Measurements from ENCODE around the gene C1D.

C1D gene, protein sequence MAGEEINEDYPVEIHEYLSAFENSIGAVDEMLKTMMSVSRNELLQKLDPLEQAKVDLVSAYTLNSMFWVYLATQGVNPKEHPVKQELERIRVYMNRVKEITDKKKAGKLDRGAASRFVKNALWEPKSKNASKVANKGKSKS

DNA sequence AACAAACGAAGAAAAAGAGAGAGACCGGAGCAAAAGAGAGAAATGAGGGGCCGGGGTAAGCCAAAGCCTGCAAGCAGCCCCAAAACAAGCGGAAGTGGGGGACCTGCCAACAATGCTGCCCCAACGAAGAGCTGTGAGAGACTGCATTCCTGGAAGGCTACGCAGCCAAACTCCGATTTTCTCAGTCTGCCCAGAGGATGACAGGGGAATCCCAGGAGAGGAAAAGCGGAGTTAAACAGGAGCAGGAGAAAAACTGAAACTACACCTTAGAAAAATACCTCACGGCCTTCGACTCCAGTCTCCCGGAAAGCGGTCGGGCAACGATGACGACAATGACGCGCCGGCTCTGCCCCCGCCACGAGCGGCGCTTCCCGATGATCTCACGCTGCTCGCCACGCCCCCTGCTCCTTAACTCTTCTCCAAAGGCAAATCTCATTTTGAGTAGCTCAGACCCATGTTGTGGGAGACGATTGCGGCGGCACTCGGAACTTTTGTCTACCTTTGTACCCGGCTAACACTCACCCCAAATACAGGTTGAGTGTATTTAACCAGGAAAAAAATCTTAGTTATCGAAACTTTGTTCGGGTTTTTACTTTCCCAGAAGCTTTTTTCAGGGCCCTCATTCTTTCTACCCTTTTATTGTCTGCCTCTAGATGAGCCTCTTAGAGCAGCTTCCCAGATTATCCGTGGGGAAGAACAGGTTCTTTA lies at the start of gene C1D:
C1D (minus strand) TSS at position 325 of the 708 bp plus-strand sequence. CDS start 15,694 bp downstream, outside the sequence.
- peaks cover 17% of the 10 kb centered on the region for H3K4me1 Mint-ChIP-seq

DNA sequence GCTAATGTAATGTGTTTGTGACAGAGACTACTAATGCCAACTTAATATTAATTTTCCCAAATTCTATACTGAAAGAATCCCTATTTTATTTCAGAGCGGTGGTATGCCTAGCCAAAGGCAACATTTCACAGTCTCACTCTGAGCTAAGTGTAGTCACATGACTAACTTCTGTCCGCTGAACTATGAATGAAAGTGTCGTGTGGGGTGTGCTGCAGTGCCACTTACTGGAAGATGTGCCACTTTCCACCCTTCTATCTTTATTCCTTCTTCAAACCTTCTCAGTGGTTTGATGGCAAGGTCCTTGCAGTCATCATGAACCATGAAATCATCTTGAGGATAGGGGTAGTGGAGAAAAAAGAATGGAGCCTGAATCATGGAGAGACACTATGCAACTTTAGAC lies 47.3 kb upstream of the C1D start:
- ATAC-seq (no peak), DNase-seq (no peak)
- H3K27ac Mint-ChIP-seq = no peak overlapping the region
- H3K9me3 Mint-ChIP-seq = peaks cover 13 to 15% of the 10 kb centered on the region in 2 donors
- H3K27me3 Mint-ChIP-seq = no peaks in the 10 kb centered on the region
- H3K4me3 Mint-ChIP-seq = no peak overlapping the region
- H3K4me1 Mint-ChIP-seq = no peaks in the 10 kb centered on the region

More for the DNA sequence above, at the start of gene C1D:
- Mint-ChIP-seq H3K4me3 (peak within 1 kb of the TSS; percentile 90 to 98), H3K9me3 (no peaks in the 10 kb centered on the region), H3K27me3 (peaks cover 7% of the 10 kb centered on the region), H3K27ac (peak within 1 kb of the TSS; percentile 95 to 100)
- DNase-seq (peak; percentile 88 to 92), ATAC-seq (peak; percentile 98)

GRCh38 chr2:68108120-68108519 lies 45.3 kb upstream of the C1D start:
- no peaks in the 10 kb centered on the region for H3K4me1 Mint-ChIP-seq
- H3K4me3 Mint-ChIP-seq = no peak overlapping the region
- H3K27ac Mint-ChIP-seq = no peak overlapping the region
- DNase-seq (no peak), ATAC-seq (no peak)
- H3K9me3 Mint-ChIP-seq = peaks cover 13 to 15% of the 10 kb centered on the region in 2 donors
- no peaks in the 10 kb centered on the region for H3K27me3 Mint-ChIP-seq

DNA sequence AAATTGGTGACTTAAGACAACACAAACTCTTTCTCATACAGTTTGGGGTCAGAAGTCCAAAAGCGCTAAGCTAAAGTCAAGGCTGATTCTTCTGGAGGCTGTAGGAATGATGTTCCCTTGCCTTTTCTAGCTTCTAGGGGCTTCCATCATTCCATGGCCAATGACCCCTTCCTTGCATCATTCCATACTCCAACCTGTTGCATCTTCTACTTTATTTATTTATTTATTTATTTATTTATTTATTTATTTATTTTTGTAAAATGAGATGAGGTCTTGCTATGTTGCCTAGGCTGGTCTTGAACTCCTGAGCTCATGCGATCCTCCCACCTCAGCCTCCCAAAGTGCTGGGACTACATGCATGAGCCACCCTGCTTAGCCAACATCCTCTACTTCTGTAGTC lies 44.7 kb upstream of the C1D start:
- H3K4me1 Mint-ChIP-seq = no peaks in the 10 kb centered on the region
- no peaks in the 10 kb centered on the region for H3K27me3 Mint-ChIP-seq
- no peak overlapping the region for H3K4me3 Mint-ChIP-seq
- ATAC-seq (no peak), DNase-seq (no peak)
- H3K9me3 Mint-ChIP-seq = peaks cover 13 to 15% of the 10 kb centered on the region in 2 donors
- no peak overlapping the region for H3K27ac Mint-ChIP-seq

DNA sequence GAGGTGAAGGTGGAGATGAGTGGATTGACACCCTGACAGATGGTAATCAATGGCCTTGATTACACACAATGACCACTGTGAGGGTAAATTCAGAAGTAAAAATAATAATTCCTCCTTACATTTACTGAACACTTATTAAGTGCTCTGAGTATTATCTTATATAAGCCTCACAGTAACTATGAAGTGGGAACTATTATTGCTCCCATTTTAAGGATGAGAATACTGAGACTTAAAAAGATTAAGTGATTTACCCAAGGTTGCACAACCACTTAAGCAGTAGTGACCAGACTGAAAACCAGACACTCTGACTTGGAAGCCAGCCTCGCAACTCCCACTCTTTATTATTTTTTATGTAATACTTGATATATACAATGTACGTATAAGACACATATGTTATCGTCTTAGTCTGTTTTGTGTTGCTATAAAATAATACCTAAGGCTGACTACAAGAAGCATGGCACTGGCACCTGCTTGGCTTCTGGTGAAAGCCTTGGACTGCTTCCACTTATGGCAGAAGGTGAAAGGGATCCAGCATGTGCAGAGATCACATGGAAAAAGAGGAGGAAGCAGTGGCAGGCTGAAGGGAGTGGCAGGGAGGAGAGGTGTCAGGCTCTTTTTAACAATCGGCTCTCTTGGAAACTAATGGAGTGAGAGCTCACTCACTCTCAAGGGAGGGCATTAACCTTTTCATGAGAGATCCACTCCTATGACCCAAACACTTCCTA lies 41.5 kb upstream of the C1D start:
- ATAC-seq (no peak), DNase-seq (no peak)
- Mint-ChIP-seq H3K9me3 (peaks cover 13 to 18% of the 10 kb centered on the region in 2 donors), H3K27me3 (no peaks in the 10 kb centered on the region), H3K4me3 (no peak overlapping the region), H3K27ac (no peak overlapping the region), H3K4me1 (peaks cover 4% of the 10 kb centered on the region)

DNA sequence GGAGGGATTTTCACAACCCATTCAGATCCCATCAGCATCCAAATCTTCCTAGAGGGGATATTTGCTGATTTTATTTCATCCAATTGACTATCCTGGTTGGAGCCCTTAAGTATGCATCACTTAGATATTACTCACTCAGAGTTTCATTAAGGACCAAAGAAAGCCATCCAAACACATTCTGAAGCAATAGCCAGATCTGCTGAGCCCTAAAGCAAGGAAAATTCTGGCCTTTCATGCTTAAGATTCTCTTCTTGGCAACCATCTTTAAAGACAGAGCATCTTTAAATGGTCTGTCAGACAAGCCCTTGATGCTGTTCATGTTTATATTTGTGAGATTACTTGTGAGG lies 40.9 kb upstream of the C1D start:
- no peaks in the 10 kb centered on the region for H3K27me3 Mint-ChIP-seq
- peaks cover 9% of the 10 kb centered on the region for H3K4me1 Mint-ChIP-seq
- peaks cover 13 to 21% of the 10 kb centered on the region in 2 donors for H3K9me3 Mint-ChIP-seq
- H3K27ac Mint-ChIP-seq = no peak overlapping the region
- ATAC-seq (no peak), DNase-seq (no peak)
- no peak overlapping the region for H3K4me3 Mint-ChIP-seq

GRCh38 chr2:68103030-68103708 lies 40.4 kb upstream of the C1D start:
- H3K4me3 Mint-ChIP-seq = no peak overlapping the region
- H3K4me1 Mint-ChIP-seq = peaks cover 9% of the 10 kb centered on the region

GRCh38 chr2:68100189-68100588 lies 37.4 kb upstream of the C1D start:
- H3K4me3 Mint-ChIP-seq = no peak overlapping the region
- ATAC-seq (no peak), DNase-seq (no peak)
- H3K27ac Mint-ChIP-seq = no peak overlapping the region
- peaks cover 9% of the 10 kb centered on the region for H3K4me1 Mint-ChIP-seq
- H3K27me3 Mint-ChIP-seq = no peaks in the 10 kb centered on the region
- peaks cover 0 to 6% of the 10 kb centered on the region in 2 donors for H3K9me3 Mint-ChIP-seq

More at GRCh38 chr2:68103030-68103708, 40.4 kb upstream of the C1D start:
- ATAC-seq (no peak), DNase-seq (no peak)
- Mint-ChIP-seq H3K27me3 (no peaks in the 10 kb centered on the region), H3K9me3 (peaks cover 13 to 21% of the 10 kb centered on the region in 2 donors), H3K27ac (no peak overlapping the region)

DNA sequence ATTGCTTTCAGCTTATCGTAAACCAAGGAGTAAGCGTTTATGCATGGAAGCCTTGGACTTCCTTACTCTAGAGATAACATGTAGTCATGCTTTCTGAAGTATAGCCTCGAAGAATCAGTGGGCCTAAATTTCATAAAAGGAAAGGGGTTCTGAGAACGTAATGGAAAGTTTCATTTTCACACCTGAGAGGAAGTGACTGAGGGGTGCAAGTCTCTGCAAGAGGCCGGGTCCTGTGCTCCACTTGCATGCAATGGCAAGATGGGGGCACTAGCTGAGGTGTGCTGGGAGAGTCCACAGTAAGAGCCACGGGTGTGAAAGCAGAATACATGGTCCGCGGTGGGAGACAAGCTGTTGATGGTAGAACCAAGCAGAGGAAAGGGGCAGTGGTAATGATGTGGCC lies 36.5 kb upstream of the C1D start:
- DNase-seq (no peak), ATAC-seq (no peak)
- Mint-ChIP-seq H3K4me1 (peaks cover 9% of the 10 kb centered on the region), H3K27me3 (no peaks in the 10 kb centered on the region), H3K4me3 (no peak overlapping the region), H3K27ac (no peak overlapping the region), H3K9me3 (peaks cover 0 to 6% of the 10 kb centered on the region in 2 donors)

DNA sequence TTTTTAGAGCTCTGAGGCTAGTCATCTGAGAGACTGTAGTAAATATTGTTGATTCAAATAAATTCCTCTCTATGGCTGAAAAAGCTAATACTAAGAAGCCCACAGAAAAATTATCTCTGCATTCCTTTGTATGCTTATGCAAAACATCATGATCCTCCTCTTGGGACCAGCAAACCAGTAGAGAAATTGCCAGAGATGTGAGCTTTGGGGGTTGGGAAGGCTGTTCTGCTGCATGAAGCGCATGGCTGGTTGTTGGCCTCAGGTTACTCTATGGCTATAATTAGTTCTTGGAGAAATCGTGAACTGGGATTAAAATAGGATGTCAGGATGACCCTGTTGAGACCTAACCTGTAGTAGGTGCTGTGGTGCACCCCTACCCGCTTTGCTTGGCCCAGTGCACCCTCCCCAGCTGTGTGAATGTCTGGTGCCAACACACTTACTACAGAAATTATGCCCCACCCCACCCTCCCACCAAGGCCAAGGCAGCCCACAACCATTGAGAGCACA lies 35.5 kb upstream of the C1D start:
- ATAC-seq (no peak), DNase-seq (no peak)
- H3K27ac Mint-ChIP-seq = no peak overlapping the region
- peaks cover 0 to 6% of the 10 kb centered on the region in 2 donors for H3K9me3 Mint-ChIP-seq
- peaks cover 9% of the 10 kb centered on the region for H3K4me1 Mint-ChIP-seq
- no peaks in the 10 kb centered on the region for H3K27me3 Mint-ChIP-seq
- no peak overlapping the region for H3K4me3 Mint-ChIP-seq

DNA sequence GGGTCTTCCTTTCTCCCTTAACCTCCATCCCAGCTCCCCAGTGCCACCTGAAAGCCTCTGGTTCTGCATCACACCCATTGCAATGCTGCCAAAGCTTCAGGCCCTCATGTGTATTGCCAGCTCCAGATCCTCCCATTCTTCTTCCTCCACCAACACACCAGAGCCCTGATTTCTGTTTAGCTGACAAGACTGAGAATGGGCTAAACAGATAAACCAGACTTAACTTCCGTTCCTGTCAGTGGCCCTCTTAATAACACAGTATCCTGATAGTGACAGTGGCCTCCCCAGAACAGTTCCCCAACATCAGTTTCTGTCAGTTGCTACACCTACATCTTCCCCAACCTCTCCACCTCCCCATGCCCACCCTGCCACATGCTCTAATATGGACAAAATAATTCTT lies 31.3 kb upstream of the C1D start:
- DNase-seq (no peak), ATAC-seq (no peak)
- H3K4me1 Mint-ChIP-seq = peaks cover 12% of the 10 kb centered on the region
- H3K27me3 Mint-ChIP-seq = no peaks in the 10 kb centered on the region
- H3K4me3 Mint-ChIP-seq = no peak overlapping the region
- no peak overlapping the region for H3K27ac Mint-ChIP-seq
- H3K9me3 Mint-ChIP-seq = peaks cover 0 to under 1% of the 10 kb centered on the region in 2 donors

- ATAC-seq (no peak), DNase-seq (no peak)
- H3K9me3 Mint-ChIP-seq = no peaks in the 10 kb centered on the region
- H3K4me3 Mint-ChIP-seq = no peak overlapping the region
- no peak overlapping the region for H3K27ac Mint-ChIP-seq
- H3K27me3 Mint-ChIP-seq = no peaks in the 10 kb centered on the region
- peaks cover 8% of the 10 kb centered on the region for H3K4me1 Mint-ChIP-seq
These were observed 30.8 kb upstream of the C1D start for GRCh38 chr2:68093634-68094033.

GRCh38 chr2:68091439-68092034 lies 28.7 kb upstream of the C1D start:
- no peak for ATAC-seq
- Mint-ChIP-seq H3K4me3 (no peak overlapping the region), H3K27me3 (no peaks in the 10 kb centered on the region), H3K27ac (no peak overlapping the region), H3K9me3 (no peaks in the 10 kb centered on the region), H3K4me1 (peaks cover 8% of the 10 kb centered on the region)
- DNase-seq = no peak

DNA sequence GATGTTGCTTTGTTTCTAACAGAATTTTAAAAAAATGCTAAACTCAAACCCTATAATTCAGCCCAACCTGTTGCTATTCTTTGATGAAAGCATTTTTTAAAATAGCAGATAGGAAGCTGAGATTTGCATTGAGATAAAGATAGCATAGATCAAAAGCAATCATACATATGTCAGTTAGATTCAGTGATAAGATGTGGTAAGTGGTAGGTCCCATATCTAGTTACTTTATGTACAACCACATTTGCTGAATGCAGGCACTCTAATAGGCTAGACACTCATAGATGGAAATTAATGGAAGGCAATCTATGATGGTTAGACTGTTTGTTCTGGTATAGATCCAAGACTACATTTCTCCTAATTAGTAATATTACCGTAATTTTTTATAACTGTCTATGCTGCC lies 27.2 kb upstream of the C1D start:
- Mint-ChIP-seq H3K4me3 (no peak overlapping the region), H3K27me3 (no peaks in the 10 kb centered on the region), H3K9me3 (no peaks in the 10 kb centered on the region), H3K27ac (no peak overlapping the region), H3K4me1 (peaks cover 8% of the 10 kb centered on the region)
- no peak for DNase-seq
- ATAC-seq = no peak

GRCh38 chr2:68088940-68089339 lies 26.1 kb upstream of the C1D start:
- Mint-ChIP-seq H3K4me1 (peaks cover 8% of the 10 kb centered on the region), H3K4me3 (no peak overlapping the region), H3K27ac (no peak overlapping the region), H3K9me3 (no peaks in the 10 kb centered on the region), H3K27me3 (no peaks in the 10 kb centered on the region)
- ATAC-seq (no peak), DNase-seq (no peak)
